Activated CD4-positive, alpha-beta T cell treated with anti-CD3 and anti-CD28 coated beads, Interleukin-2, Interleukin-4, amounts not matched to agents 100 ng/mL and 50 ng/mL, durations not matched to agents 16 hours and 8 hours (primary cell): ENCODE measurements around the gene SH3YL1.

Experiments
- DNase-seq: peaks from one replicate; pipeline ENCODE4 v3.0.0-alpha.2; 2020; ENCODE audit warnings: low spot score

Gene SH3YL1

GRCh38 chr2:216068-216467 lies 47.8 kb downstream of the SH3YL1 start:
- no peak for DNase-seq

- DNase-seq: no peak
Observed at GRCh38 chr2:213932-214693, 49.7 kb downstream of the SH3YL1 start.

GRCh38 chr2:211486-212184 lies 52.2 kb downstream of the SH3YL1 start:
- no peak for DNase-seq

GRCh38 chr2:210660-211059 lies 53.2 kb downstream of the SH3YL1 start:
- DNase-seq: no peak

- no peak for DNase-seq
Observed at GRCh38 chr2:209470-209869, 54.4 kb downstream of the SH3YL1 start.

- DNase-seq: no peak
Observed at GRCh38 chr2:208335-208734, 55.5 kb downstream of the SH3YL1 start.

- no peak for DNase-seq
Observed at GRCh38 chr2:203984-204383, 59.8 kb downstream of the SH3YL1 start.

GRCh38 chr2:203401-203800 lies 60.4 kb downstream of the SH3YL1 start:
- DNase-seq: no peak

GRCh38 chr2:202945-203344 lies 60.9 kb downstream of the SH3YL1 start:
- no peak for DNase-seq

- DNase-seq: no peak
Observed at GRCh38 chr2:201648-202433, 62.0 kb downstream of the SH3YL1 start.

- no peak for DNase-seq
Observed at GRCh38 chr2:199041-199966, 64.5 kb downstream of the SH3YL1 start.

GRCh38 chr2:196406-196805 lies 67.4 kb downstream of the SH3YL1 start:
- DNase-seq: no peak

GRCh38 chr2:195932-196331 lies 67.9 kb downstream of the SH3YL1 start:
- DNase-seq: no peak

- DNase-seq: peak; percentile 19
Observed at GRCh38 chr2:193141-193671, 70.6 kb downstream of the SH3YL1 start.

- DNase-seq: no peak
Observed at GRCh38 chr2:191311-192190, 72.3 kb downstream of the SH3YL1 start.

GRCh38 chr2:187825-188224 lies 76.0 kb downstream of the SH3YL1 start:
- DNase-seq: no peak

GRCh38 chr2:185221-185620 lies 78.6 kb downstream of the SH3YL1 start:
- DNase-seq: no peak

- no peak for DNase-seq
Observed at GRCh38 chr2:184695-185094, 79.1 kb downstream of the SH3YL1 start.

GRCh38 chr2:182509-183122 lies 81.2 kb downstream of the SH3YL1 start:
- no peak for DNase-seq

- no peak for DNase-seq
Observed at GRCh38 chr2:180311-180710, 83.5 kb downstream of the SH3YL1 start.
